Stimulated activated CD8-positive, alpha-beta memory T cell treated with anti-CD3 and anti-CD28 coated beads, Interleukin-2, amount 100 ng/mL, for 1 hour (primary cell): Measurements from ENCODE around the gene SKIC8.

Source experiments
- DNase-seq, 2 donors: peaks; one replicate each; pipeline ENCODE4 v3.0.0-alpha.2; 2020; ENCODE audit warnings: low read depth in 2 of 2

Gene SKIC8

GRCh38 chr15:78322243-78322642, 22.8 kb upstream of the SKIC8 start:
- DNase-seq, result no peak

- DNase-seq, result no peak
Measured at GRCh38 chr15:78321786-78322185, 22.4 kb upstream of the SKIC8 start.

- DNase-seq, result no peak
Measured at GRCh38 chr15:78321041-78321570, 21.7 kb upstream of the SKIC8 start.

GRCh38 chr15:78320183-78320582, 20.8 kb upstream of the SKIC8 start:
- no peak for DNase-seq

- DNase-seq, result no peak
Measured at GRCh38 chr15:78319588-78319987, 20.2 kb upstream of the SKIC8 start.

GRCh38 chr15:78317145-78317836, 17.9 kb upstream of the SKIC8 start:
- no peak for DNase-seq

GRCh38 chr15:78316283-78317083, 17.1 kb upstream of the SKIC8 start:
- DNase-seq, result no peak

- no peak for DNase-seq
Measured at GRCh38 chr15:78315686-78316282, 16.4 kb upstream of the SKIC8 start.

- no peak for DNase-seq
Measured at GRCh38 chr15:78314181-78314581, 14.8 kb upstream of the SKIC8 start.

- no peak for DNase-seq
Measured at GRCh38 chr15:78313383-78313782, 14.0 kb upstream of the SKIC8 start.

GRCh38 chr15:78312957-78313356, 13.5 kb upstream of the SKIC8 start:
- DNase-seq, result no peak

GRCh38 chr15:78312536-78312935, 13.1 kb upstream of the SKIC8 start:
- no peak for DNase-seq

- no peak for DNase-seq
Measured at GRCh38 chr15:78311292-78311691, 11.9 kb upstream of the SKIC8 start.

- no peak for DNase-seq
Measured at GRCh38 chr15:78308422-78309032, 9.1 kb upstream of the SKIC8 start.

GRCh38 chr15:78307976-78308375, 8.6 kb upstream of the SKIC8 start:
- no peak for DNase-seq

- DNase-seq, result no peak
Measured at GRCh38 chr15:78306176-78306774, 6.9 kb upstream of the SKIC8 start.

GRCh38 chr15:78304216-78305066, 5.0 kb upstream of the SKIC8 start:
- DNase-seq, result no peak

GRCh38 chr15:78302579-78303312, 3.3 kb upstream of the SKIC8 start:
- no peak for DNase-seq

GRCh38 chr15:78301828-78302227, 2.4 kb upstream of the SKIC8 start:
- DNase-seq, result no peak

- DNase-seq, result no peak
Measured at GRCh38 chr15:78301326-78301725, 1.9 kb upstream of the SKIC8 start.
